GOT3 (cell line): ENCODE results near the gene TMEM208.
A peak's percentile ranks its signal among the peaks of the same experiment; 100 is the strongest.

Experiments used
- DNase-seq: peaks from one replicate; lab custom pipeline; 2025; ENCODE audit warnings: mixed read lengths; lab: John Stamatoyannopoulos, UW

The TMEM208 gene

DNA sequence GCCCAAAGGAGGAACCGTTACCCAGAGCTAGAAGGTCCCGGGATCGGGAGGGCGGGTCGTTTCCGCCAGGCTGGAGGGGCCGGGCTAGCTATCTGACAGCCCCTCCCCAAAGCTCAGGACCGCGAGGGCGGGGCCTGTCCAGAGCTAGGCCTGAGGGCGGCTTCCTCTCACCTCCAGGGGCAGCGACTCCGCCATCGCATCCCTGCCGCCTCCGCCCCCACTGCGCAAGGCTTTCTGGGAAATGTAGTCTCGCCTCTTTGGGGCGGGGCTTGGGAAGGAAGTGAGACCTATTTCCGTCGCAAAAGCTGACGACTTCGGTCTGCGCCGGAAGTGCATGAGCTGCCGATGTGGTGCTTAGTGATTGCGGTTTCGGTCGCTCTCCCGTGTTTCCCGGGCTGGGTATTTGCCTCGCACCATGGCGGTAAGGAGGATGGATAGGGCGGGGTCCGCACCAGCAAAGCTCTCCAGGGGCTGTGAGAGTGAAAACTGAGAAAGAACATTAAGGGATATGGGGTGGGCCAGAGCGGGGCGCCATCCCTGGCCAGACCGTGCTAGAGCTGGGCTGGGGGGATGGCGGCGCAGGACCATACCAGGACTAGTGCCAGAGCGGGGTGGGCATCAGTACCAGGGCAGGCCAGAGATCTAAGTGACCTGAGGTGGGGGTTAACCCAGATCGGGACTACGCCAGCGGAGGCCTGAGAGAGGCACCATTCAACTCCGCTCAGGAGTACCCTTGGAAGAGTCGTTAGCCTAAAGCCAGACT, at the start of gene TMEM208:
Gene TMEM208, plus strand, starts transcription at position 327 of the 763 bp plus-strand sequence. Its CDS starts 89 bp downstream, at position 416.
- DNase-seq, result peak; percentile 96

DNA sequence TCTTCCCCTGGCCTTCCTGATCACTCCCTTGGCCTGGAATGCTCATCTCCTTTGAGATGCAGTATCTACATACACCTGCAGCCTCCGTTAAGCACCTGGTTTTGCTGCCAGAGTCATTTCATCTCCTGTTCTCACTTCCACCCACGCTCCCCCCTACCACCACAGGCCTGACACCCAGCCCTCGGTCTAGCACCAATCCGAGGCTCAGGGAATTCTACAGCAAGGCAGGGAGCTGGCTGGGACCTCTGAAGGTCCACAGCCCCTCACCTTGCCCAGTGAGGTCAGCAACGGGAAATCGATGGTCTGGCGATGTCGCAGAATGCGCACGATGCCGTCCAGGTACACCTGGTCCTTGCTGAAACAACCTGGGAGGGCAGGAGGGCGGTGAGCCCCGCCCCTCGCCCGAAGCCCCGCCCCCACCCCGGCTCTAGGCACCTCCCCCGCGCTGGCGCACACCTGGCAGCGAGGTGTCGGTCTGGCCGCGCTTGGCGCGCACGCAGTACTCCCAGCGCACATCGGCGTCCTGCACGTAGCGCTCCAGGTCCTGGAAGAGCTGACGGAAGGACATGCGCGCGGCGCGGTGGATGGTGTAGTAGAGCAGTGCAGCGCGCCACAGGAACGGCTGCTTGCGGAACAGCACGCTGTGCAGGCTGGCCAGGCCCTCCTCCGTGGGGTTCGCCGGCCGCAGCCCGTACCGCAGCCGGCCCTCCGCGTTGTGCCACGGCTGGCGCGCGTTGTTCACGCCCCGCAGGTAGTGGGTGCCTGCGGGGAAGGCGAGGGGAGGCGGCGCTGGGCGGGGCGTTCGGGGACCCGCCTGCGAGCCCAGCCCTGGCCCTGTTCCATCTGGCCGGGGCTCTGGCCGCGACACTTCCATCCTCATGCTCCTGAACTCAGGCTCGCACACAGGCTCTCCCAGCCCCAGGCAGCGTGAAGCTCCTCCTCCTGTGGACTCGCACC, 48.9 kb upstream of the TMEM208 start:
- DNase-seq, result no peak

DNA sequence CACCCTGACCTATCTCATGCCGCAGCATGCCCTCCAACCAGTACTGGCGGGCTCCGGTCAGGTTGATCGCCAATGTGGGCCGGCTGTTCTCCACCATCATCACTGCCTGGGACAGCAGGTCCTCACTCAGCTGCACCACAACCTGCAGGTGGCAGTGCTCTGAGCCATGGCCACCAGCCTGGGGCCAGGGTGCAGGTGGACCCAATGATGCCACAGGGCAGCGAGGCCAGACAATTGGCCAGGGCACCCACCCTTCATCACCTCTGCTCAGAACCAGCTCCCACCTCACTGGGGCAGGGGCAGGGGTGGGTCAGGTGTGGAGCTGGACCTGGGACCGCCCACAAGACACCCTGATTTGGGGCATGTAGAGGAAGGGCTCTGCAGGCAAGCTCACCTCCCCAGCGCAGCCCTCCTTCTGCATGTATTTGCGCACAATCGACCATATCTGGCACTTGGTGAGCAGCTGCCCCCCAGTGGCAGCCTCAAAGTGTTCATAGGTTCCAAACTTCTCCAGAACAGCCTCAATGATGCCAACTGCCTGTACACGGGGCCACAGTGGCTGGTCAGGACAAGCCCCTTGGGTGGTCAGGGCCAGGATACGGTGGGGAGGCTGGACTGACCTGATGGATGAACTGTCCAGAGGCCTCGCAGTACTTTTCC, 47.4 kb upstream of the TMEM208 start:
- DNase-seq, result no peak

DNA sequence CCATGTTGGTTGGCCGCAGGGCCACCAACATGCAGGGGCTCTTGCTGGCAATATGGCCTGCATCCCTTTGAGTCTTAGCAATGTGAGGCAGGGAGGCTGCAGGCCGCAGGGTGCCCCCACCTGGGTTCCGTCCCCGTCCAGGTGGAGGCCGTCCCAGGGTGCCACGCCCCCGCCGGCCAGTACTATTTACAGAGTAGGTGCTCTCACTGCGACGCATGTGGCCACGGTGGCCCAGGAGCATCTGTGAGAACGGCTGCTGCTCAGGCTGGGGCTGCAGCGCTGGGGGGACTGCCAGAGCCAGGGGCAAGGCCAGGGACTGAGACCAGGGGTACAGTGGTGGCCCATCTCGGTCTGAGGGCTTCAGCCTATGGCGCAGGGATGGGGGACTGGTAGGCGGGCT, 46.8 kb upstream of the TMEM208 start:
- DNase-seq, result no peak

DNA sequence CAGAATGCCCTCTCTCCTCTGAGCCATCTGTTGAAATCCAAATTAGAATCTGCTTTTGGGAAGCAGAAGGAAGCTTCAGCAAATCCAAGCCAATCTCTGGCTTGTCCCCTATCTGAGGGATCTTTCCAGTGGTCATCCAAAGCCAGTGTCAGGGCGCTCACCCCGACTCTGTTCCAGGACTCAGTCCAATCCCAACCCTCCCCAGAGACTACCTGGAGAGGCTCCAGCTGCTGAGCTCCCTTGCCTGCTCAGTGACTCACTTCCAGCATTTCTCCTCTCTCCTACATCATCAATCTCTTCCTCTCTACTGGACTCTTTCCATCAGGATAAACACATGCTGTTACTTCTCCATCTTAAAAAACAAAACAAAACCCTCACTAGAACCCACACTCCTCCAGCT, 45.6 kb upstream of the TMEM208 start:
- no peak for DNase-seq

DNA sequence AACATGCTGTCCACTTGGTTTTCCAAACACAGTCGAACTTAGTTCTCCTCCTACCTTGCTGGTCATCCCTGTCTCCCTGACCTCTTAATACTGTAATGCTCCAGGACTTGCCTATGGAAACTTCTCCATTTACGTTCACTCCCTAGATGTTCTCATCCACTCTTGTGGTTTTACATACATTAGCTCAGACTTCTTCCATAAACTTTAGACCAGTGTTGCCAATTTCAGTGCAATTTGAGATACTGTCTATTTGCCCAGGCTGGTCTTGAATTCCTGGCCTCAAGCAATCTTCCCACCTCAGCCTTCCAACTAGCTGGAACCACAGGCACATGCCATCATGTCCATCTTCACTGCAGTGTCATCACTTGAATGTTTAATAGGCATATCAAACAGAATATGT, 44.6 kb upstream of the TMEM208 start:
- DNase-seq, result no peak

DNA sequence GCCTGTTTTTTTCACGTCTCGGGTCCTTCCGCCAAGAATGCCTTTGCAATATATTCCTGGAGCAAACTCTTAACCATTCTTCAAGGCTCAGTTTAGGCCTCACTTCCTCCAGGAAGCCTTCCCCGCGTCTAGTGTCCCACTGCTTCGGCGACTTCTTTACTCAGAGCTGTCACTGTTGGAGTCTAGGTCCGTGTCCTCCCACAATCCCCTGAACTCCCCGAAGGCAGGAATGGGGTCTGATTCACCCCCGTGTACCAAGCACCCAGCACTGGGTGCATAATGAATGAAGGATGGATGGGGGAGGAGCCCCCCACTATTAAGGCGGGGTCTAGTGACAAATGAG, 43.7 kb upstream of the TMEM208 start:
- no peak for DNase-seq

DNA sequence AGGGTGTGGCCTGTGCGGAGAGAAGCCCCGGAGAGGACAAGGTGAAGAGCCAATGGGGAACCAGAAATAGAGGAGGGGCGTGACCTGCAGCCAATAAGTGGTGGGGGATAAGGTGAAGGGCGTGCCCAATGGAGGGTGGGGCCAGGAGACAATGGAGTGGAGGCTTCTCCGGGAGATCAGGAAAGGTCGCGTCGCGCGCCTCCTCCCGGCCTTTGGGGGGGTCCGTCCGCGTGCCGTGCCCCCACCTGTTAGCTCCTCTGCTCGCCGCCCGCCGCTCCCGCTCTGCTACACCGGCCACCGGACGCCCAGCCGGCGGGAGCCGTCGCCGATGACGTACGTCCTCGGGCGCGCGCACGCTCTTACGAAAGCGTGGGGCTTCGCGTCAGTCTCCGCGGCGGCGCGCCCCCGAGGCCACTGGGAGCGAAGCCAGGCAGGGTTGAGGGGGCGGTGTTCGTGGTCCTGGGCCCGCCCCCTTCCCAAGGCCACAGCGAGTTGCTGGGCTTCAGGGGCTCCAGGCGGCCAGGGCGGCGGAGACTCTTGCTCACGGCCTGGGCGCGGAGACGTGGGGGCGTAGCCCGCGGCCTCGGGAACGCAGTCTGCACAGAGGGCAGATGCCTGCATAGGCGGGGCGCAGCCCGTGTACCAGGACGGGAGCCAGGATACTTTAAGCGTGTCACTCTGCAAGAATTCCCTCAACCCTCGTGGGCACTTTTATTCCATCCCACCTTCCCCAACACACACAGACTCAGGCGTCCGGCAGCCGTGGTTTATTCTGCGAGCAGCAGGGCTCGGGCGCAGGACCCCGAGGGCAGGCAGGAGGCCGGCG, 43.1 kb upstream of the TMEM208 start, which contains the start of gene MATCAP1:
Gene MATCAP1, minus strand, starts transcription at position 337 of the 826 bp plus-strand sequence. CDS start 3,353 bp downstream, outside the sequence.
- peak; percentile 88 for DNase-seq

DNA sequence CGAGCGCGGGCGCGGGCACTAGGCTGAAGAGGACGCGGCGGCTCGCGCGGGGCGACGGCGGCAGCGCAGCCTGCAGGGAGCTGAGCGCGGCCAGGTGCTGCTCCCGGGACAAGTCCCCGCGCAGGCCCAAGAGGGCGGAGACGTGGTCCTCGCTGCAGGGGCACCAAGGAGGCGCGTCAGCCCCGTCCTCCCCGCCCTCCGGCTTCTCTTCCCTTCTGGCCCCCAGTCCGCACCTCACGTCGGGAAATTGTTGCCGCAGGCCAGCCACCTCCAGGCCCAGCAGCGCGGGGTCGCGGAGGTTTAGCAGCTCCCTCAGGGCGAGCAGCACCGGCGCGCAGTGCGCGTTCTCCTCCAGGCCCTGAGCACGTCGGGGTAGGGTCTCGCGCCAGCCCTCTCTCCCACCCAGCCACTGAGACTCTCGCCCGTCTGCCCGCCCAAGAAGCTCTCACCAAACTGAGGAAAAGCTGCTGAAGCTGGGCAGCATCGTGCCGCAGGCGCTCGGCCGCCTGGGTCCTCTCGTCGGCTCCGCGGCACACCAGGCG, 42.4 kb upstream of the TMEM208 start:
- DNase-seq, result no peak

DNA sequence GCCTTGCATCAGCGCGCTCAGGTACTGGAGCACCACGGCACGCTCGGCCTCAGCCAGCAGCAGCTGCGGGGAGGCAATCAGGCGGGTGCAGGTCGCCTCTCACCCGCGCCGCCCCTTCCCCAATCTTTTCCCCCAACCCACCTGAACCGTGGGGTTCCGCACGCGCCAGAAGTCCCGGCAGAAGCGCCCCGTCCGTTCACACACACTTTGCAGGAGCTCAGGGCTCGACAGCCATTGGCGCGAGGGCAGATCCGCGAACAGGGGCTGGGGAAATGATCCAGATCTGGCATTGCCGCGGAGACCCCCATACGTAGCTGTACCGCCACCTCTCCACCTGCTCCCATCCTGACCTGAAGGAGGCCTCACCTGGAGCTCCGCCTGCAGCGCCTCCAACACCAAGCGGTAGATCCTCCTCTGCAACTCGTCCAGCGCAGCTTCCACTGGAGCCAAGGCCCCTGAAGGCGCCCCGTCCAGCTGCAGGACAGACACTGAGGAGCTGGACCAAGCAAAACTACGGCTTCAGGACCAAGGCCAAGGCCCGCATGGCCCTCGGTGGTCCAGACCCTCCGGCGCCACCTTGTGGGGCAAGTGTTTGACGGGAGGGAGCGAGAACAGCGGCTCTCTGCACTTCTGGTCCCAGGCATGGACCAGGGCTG, 41.8 kb upstream of the TMEM208 start:
- DNase-seq, result peak; percentile 80

DNA sequence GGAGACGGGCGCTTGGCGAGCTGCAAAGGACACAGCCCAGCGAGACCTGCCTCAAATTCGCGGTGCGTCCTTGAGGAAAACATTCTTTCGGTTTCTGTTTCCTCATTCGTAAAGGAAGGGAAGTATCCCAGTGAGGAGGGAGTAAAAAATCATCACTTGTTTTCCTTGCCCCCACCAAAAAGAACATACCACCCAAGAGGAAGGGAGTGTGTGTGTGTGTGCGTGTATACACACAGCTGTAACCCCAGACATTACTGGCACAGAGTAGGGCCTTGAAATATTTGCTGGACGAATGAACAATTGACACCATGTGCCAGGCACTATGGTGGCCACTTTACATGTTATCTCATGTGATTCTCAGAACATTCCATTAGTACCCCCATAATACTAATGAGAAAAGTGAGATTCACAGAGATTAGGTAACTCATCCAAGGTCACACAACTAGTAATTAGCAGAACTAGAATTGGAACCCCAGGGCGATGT, 41.2 kb upstream of the TMEM208 start:
- no peak for DNase-seq

DNA sequence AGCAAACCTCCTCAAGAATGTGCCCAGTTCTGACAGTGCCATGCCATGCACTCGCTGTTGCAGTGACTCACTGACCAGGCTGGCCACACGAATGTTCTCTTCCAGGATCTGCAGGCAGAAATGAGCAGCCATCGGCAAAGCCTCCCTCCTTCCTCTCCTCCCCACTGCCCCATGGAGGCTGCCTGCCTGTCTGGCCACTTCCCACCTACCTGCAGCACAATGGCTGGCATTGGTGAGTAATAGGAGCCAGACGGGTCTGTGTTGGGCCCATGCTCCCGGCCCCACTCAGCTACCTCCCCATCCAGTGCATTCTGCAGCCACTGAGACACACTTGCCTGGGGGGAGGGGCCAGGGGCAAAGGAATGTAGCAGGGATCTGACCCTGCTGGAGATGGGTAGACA, 40.4 kb upstream of the TMEM208 start:
- no peak for DNase-seq

DNA sequence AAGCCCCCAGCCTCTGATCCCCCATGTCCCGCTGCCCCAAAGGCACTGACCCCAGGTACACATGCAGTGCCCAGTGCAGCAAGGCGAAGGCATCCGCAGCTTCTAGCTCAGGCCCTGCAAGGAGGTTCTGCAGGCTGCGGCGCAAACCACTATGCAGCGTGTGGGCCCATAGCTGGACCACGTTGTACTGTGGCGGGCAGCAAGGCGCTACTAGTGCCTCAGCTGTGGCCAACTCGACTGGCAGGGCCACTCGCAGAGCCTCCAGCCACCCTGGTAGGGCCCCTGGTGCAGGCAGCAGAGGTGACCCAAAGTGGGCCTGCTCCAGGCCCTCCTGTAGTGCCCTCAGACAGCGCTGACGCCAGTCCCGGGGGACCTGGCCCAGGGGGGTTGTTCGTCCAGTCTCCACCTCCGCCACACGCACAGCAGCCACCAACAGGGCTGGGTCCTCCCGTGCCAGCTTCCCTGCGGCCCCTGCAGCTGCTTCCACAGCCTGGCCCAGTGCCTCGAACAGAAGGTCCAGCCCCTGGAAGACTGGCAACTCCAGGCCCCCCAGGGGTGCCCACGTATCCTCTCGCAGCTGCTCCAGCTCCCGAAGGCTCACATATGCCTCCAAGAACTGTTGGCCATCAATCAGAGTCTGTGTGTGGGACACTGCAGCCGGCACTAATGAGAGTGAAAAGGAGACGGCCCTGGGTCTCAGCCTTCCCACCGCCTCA, 39.6 kb upstream of the TMEM208 start:
- no peak for DNase-seq

DNA sequence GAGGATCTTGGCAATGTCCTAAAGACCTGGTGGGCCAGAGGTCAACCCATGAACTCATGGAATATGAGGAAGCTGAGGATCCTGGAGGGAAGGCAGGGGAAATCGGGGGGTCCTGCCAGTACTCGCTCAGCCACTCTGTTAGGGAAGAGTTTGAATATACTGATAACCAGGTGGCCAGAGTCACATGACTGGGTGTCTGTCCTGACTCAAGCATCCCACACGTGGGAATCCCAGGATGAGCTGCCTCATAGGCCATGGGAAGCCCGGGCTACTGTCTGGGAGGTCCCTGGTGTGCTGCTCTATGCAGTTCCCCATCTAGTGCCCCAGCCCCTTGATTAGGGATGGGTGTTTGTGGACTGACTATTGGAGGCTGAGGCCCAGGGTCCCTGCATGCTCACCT, 38.6 kb upstream of the TMEM208 start:
- DNase-seq, result no peak

DNA sequence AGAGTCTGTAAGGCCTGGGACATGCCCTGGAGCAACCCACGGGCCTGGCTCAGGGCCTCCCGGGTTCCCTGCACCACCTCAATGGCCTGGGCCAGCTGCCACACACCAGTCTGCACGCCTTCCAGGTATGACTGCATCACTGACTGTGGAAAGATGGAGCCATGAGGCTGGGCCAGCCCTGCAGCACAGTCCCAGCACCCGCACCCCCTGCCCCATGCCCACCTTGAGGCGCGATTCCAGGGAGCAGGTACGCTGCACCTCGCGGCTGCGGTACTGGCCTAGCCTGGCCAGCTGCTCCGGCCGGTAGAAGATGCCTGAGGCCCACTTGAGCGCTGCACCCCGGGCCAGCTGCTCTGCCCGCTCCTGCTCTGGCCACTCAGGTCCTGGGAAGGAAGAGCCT, 38.1 kb upstream of the TMEM208 start:
- DNase-seq, result no peak

DNA sequence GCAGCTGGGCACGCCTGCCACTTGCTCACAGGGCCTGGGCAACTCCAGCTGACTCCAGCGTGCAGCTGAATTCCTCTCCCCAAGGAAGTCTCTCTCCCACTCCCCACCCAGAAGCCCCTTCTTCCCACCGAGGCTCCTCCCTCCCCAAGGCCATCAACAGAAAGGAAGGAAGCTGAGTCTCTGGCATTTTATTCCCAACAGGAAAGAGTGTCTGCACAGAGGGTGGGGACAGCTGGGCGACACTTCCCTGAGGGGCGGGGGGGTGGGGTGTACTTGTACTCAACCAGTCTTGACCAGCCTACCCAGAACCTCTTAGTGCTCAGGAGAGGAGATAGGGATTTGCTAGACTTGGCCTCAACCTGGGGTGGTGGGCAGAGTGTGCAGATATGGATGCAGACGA, 36.9 kb upstream of the TMEM208 start, which contains the start of gene EXOC3L1:
Gene EXOC3L1, minus strand, starts transcription at position 96 of the 400 bp plus-strand sequence. CDS start 460 bp downstream, outside the sequence.
- DNase-seq, result no peak

DNA sequence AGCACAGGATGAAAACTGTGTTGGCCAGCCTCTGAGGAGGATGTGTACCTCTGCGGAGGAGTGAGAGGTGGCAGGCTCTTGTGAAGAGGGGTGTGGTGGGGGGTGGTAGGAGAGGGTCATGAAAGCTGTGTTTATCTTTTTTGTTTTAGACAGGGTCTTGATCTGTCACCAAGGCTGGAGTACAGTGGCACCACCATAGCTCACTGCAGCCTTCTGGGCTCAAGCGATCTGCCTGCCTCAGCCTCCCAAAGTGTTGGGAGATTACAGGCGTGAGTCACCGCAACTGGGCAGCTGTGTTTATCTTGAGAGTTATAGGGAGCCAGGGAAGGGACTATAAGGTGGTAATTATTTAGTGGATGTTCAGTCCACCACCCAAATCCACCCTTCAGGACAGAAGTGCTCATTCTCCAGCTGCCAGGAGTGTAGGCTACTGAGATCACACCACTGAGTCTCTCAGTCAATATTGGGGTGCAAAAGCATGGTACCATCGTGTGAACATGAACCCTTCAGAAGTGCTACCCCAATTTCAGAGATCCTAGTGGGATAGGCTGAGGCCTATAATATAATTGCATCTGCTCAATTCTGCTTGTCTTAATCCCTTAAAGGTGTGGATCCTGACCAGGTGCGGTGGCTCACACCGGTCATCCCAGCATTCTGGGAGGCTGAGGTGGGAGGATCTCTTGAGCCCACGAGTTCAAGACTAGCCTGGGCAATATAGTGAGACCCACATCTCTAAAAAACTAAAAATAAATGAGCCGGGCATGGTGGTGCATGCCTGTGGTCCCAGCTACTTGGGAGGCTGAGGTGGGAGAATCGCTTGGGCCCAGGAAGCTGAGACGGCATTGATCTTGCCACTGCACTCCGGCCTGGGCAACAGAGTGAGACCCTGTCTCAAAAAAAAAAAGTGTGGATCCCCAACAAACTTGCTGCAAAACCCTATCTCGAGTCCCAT, 36.2 kb upstream of the TMEM208 start:
- no peak for DNase-seq

DNA sequence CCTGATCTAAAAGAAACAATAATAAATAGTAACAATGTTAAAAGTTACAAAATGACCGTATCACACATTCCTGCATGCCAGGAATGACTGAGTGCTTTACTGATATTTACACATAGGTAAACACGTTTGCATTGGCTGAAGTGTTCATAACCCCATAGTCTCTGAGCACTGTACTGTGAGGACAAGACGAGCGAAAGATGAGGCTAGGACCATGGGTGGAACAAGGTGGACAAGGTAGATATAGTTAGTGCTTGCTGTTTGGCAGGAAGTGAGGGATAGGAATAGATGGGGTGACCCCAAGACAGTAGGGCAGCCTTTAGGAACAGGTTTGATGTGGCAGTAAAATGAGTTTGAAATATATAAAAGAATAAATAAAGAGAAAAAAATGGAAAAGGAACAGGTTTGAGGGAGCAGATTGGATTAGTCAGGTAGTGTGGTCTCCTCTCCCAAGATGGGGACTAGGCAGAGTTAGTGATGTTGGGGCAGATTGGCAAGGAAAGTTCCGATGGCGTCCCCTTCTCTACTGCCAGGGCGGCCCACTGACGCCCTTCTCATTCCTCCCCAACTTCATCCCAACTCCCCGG, 35.4 kb upstream of the TMEM208 start:
- no peak for DNase-seq
